RWPE1 (cell line): Measurements from ENCODE around the gene SIKE1.
"Not testable (repeated sequence)": the region's sequence is repeated elsewhere in the genome, so short reads cannot be mapped to it uniquely, and the experiment has no call there.

Experiments
- CTCF ChIA-PET: fragments of 350-600 bp; sonication (Branson Sonifier 250); formaldehyde crosslinking; extraction: SDS; loops from one replicate; lab custom pipeline; 2021; lab: Yijun Ruan, JAX
- POLR2A ChIA-PET: fragments of 400-600 bp; formaldehyde crosslinking; extraction: SDS; loops from one replicate; lab custom pipeline; 2020; ENCODE audit warnings: antibody characterized with exemption; ENCODE audit not compliant: low non-redundant PET; lab: Yijun Ruan, JAX
- DNase-seq: peaks from one replicate; pipeline ENCODE4 v3.0.0; 2012; ENCODE audit warnings: low spot score
- H3K27ac ChIP-seq: fragments of 450-650 bp; 2 replicates; pipeline ENCODE4 v1.5.1; 2017
- CTCF ChIP-seq: fragments of 450-650 bp; conservative IDR thresholded peaks from 2 replicates; pipeline ENCODE4 v1.5.1; 2017; ENCODE audit warnings: low read depth, mild to moderate bottlenecking

Gene SIKE1

GRCh38 chr1:114803001-114803400 lies 22.5 kb upstream of the SIKE1 start:
- POLR2A ChIA-PET, result no interaction called here
- no peak for TF ChIP-seq CTCF
- H3K27ac ChIP-seq, result no peak overlapping the region
- CTCF ChIA-PET, result no interaction called here
- peak; percentile 89 for DNase-seq

GRCh38 chr1:114794038-114794437 lies 13.6 kb upstream of the SIKE1 start:
- no peak for DNase-seq
- H3K27ac ChIP-seq, result no peak overlapping the region
- no peak for TF ChIP-seq CTCF
- CTCF ChIA-PET, result interaction anchor here (0.6 kb wide), 1 partner anchor 57 kb away, joined by 4 read pairs; no protein-coding TSS in a partner anchor
- POLR2A ChIA-PET, result no interaction called here

DNA sequence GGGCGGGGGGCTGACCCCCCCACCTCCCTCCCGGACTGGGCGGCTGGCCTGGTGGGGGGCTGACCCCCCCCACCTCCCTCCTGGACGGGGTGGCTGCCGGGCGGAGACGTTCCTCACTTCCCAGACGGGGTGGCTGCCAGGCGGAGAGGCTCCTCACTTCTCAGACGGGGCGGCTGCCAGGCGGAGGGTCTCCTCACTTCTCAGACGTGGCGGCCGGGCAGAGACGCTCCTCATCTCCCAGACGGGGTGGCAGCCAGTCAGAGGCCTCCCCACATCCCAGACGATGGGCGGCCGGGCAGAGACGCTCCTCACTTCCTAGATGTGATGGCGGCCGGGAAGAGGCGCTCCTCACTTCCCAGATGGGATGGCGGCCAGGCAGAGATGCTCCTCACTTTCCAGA lies 10.1 kb upstream of the SIKE1 start:
- DNase-seq, CTCF ChIA-PET, H3K27ac ChIP-seq, POLR2A ChIA-PET: not testable (repeated sequence)

GRCh38 chr1:114786440-114786839 lies 6.0 kb upstream of the SIKE1 start:
- DNase-seq, POLR2A ChIA-PET, H3K27ac ChIP-seq: not testable (repeated sequence)
- CTCF ChIA-PET, result interaction anchor here (0.7 kb wide), 1 partner anchor 503 kb away, joined by 3 read pairs; no protein-coding TSS in a partner anchor

- ChIA-PET POLR2A (no interaction called here), CTCF (no interaction called here)
- no peak overlapping the region for H3K27ac ChIP-seq
- DNase-seq, result no peak
- no peak for TF ChIP-seq CTCF
These were observed 2.0 kb upstream of the SIKE1 start for GRCh38 chr1:114782476-114782875.

GRCh38 chr1:114779722-114780121 lies 763 bp downstream of the SIKE1 start:
- DNase-seq, result no peak
- TF ChIP-seq CTCF, result no peak
- ChIA-PET CTCF (interaction anchor here (0.6 kb wide), 1 partner anchor 57 kb away, joined by 4 read pairs; no protein-coding TSS in a partner anchor), POLR2A (no interaction called here)
- H3K27ac ChIP-seq, result peak overlapping the region; percentile 93

DNA sequence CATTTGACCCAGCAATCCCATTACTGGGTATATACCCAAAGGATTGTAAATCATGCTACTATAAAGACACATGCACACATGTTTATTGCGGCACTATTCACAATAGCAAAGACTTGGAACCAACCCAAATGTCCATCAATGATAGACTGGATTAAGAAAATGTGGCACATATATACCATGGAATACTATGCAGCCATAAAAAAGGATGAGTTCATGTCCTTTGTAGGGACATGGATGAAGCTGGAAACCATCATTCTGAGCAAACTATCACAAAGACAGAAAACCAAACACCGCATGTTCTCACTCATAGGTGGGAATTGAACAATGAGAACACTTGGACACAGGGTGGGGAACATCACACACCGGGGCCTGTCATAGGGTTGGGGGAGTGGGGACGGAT lies 3.8 kb downstream of the SIKE1 start:
- POLR2A ChIA-PET, CTCF ChIA-PET, H3K27ac ChIP-seq, DNase-seq: not testable (repeated sequence)

- TF ChIP-seq CTCF, result no peak
- ChIA-PET POLR2A (no interaction called here), CTCF (no interaction called here)
- H3K27ac ChIP-seq, result no peak overlapping the region
- no peak for DNase-seq
These were observed 8.5 kb downstream of the SIKE1 start for GRCh38 chr1:114771992-114772391.
